ENCODE results near the gene UMOD.

The UMOD gene

GRCh38 chr16:20308801-20309590, 43.5 kb downstream of the UMOD start:
- H3K9me3 ChIP-seq (replicated peaks; ENCODE audit: low read length), result peaks cover 3% of the 10 kb centered on the region
- no peak overlapping the region for H3K4me3 ChIP-seq (ENCODE audit: low read length)
- H3K27me3 ChIP-seq (ENCODE audit: control insufficient read depth, insufficient read depth, low read length), result no peaks in the 10 kb centered on the region
- H3K4me1 ChIP-seq (ENCODE audit: control insufficient read depth, insufficient read depth, low read length), result no peaks in the 10 kb centered on the region
- H3K4me2 ChIP-seq (ENCODE audit: low read length), result no peak overlapping the region
- no peak overlapping the region for H3K9ac ChIP-seq (ENCODE audit: low read depth, low read length)
- no peaks in the 10 kb centered on the region for H3K36me3 ChIP-seq (ENCODE audit: insufficient read depth, low read length)

GRCh38 chr16:20308266-20308665, 44.2 kb downstream of the UMOD start:
- Histone ChIP-seq H3K9ac (ENCODE audit: low read depth, low read length) (no peak overlapping the region), H3K9me3 (replicated peaks; ENCODE audit: low read length) (peaks cover 3% of the 10 kb centered on the region), H3K4me1 (ENCODE audit: control insufficient read depth, insufficient read depth, low read length) (no peaks in the 10 kb centered on the region), H3K4me2 (ENCODE audit: low read length) (no peak overlapping the region), H3K36me3 (ENCODE audit: insufficient read depth, low read length) (no peaks in the 10 kb centered on the region), H3K4me3 (ENCODE audit: low read length) (no peak overlapping the region), H3K27me3 (ENCODE audit: control insufficient read depth, insufficient read depth, low read length) (no peaks in the 10 kb centered on the region)

GRCh38 chr16:20307791-20308190, 44.7 kb downstream of the UMOD start:
- no peak overlapping the region for H3K4me3 ChIP-seq (ENCODE audit: low read length)
- H3K27me3 ChIP-seq (ENCODE audit: control insufficient read depth, insufficient read depth, low read length), result no peaks in the 10 kb centered on the region
- H3K9me3 ChIP-seq (replicated peaks; ENCODE audit: low read length), result peaks cover 3% of the 10 kb centered on the region
- H3K4me1 ChIP-seq (ENCODE audit: control insufficient read depth, insufficient read depth, low read length), result no peaks in the 10 kb centered on the region
- no peaks in the 10 kb centered on the region for H3K36me3 ChIP-seq (ENCODE audit: insufficient read depth, low read length)
- no peak overlapping the region for H3K4me2 ChIP-seq (ENCODE audit: low read length)
- no peak overlapping the region for H3K9ac ChIP-seq (ENCODE audit: low read depth, low read length)

DNA sequence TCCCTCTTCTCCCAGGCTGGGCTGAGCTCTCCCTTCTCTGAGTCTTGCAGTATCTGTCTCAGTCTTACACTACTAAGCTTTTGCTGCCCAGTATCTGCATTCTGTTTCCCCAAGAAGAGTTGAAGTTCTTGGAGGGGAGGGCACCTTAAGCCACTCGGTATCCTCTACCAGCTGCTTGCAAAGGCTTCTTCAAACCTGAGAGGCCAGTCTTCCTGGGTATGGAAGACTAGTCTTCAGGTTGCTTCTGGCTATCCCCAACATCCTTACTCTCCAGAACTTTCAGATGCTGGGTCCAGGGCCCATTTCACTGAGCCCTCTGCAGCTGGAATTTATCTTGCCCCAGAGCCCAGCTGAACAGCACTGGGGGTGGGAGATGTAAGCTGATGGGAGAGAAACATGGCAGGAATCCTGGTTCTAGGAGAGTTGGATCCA, 45.3 kb downstream of the UMOD start:
- no peaks in the 10 kb centered on the region for H3K36me3 ChIP-seq (ENCODE audit: insufficient read depth, low read length)
- no peak overlapping the region for H3K4me3 ChIP-seq (ENCODE audit: low read length)
- peaks cover 3% of the 10 kb centered on the region for H3K9me3 ChIP-seq (replicated peaks; ENCODE audit: low read length)
- no peak overlapping the region for H3K4me2 ChIP-seq (ENCODE audit: low read length)
- H3K4me1 ChIP-seq (ENCODE audit: control insufficient read depth, insufficient read depth, low read length), result no peaks in the 10 kb centered on the region
- H3K9ac ChIP-seq (ENCODE audit: low read depth, low read length), result no peak overlapping the region
- no peaks in the 10 kb centered on the region for H3K27me3 ChIP-seq (ENCODE audit: control insufficient read depth, insufficient read depth, low read length)

GRCh38 chr16:20306401-20306800, 46.1 kb downstream of the UMOD start:
- no peak overlapping the region for H3K4me3 ChIP-seq (ENCODE audit: low read length)
- no peaks in the 10 kb centered on the region for H3K4me1 ChIP-seq (ENCODE audit: control insufficient read depth, insufficient read depth, low read length)

DNA sequence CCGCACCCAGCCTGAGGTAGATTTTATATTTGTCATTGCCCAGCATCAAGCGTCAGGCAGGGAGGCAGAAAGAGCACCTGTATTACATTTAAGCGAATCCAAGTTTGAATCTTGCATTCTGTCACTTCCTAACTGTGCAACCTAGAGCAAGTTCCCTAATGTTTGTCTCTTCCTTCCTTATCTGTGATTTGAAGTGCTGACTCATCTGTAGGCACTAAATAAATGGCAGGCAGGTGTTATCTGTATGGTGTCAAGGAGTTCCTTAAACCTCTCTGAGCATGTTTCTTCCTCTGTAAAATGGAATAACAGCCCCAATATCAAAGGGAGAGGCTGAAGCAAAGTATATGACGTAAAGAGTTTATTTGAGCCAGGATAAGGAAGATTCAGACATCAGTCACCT, 49.5 kb downstream of the UMOD start:
- Histone ChIP-seq H3K4me1 (ENCODE audit: control insufficient read depth, insufficient read depth, low read length) (no peaks in the 10 kb centered on the region), H3K4me3 (ENCODE audit: low read length) (no peak overlapping the region), H3K27me3 (ENCODE audit: control insufficient read depth, insufficient read depth, low read length) (no peaks in the 10 kb centered on the region), H3K36me3 (ENCODE audit: insufficient read depth, low read length) (no peaks in the 10 kb centered on the region), H3K4me2 (ENCODE audit: low read length) (no peak overlapping the region), H3K9me3 (replicated peaks; ENCODE audit: low read length) (no peaks in the 10 kb centered on the region), H3K9ac (ENCODE audit: low read depth, low read length) (no peak overlapping the region)

More at GRCh38 chr16:20306401-20306800, 46.1 kb downstream of the UMOD start:
- no peaks in the 10 kb centered on the region for H3K27me3 ChIP-seq (ENCODE audit: control insufficient read depth, insufficient read depth, low read length)
- H3K4me2 ChIP-seq (ENCODE audit: low read length), result no peak overlapping the region
- peaks cover 3% of the 10 kb centered on the region for H3K9me3 ChIP-seq (replicated peaks; ENCODE audit: low read length)
- no peaks in the 10 kb centered on the region for H3K36me3 ChIP-seq (ENCODE audit: insufficient read depth, low read length)
- H3K9ac ChIP-seq (ENCODE audit: low read depth, low read length), result no peak overlapping the region

DNA sequence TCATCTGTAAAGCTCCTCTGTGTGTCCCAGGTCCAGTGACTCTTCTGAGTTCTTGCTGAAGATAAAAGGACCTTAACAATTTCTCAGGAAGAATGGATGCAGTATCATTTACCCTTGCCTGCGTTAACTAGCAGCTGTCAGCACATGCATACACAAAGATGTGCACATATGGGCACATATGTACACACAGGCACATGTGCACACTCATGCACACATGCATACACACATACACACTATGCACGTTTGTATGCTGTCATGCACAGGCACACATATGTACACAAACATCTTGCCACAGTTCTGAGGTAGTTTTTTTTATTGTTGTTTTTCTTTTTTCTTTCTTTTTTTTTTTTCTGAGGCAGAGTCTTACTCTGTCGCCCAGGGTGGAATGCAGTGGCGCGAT, 50.1 kb downstream of the UMOD start:
- Histone ChIP-seq H3K27me3 (ENCODE audit: control insufficient read depth, insufficient read depth, low read length) (no peaks in the 10 kb centered on the region), H3K4me1 (ENCODE audit: control insufficient read depth, insufficient read depth, low read length) (no peaks in the 10 kb centered on the region), H3K9me3 (replicated peaks; ENCODE audit: low read length) (no peaks in the 10 kb centered on the region), H3K4me2 (ENCODE audit: low read length) (no peak overlapping the region), H3K9ac (ENCODE audit: low read depth, low read length) (no peak overlapping the region), H3K4me3 (ENCODE audit: low read length) (no peak overlapping the region), H3K36me3 (ENCODE audit: insufficient read depth, low read length) (no peaks in the 10 kb centered on the region)

DNA sequence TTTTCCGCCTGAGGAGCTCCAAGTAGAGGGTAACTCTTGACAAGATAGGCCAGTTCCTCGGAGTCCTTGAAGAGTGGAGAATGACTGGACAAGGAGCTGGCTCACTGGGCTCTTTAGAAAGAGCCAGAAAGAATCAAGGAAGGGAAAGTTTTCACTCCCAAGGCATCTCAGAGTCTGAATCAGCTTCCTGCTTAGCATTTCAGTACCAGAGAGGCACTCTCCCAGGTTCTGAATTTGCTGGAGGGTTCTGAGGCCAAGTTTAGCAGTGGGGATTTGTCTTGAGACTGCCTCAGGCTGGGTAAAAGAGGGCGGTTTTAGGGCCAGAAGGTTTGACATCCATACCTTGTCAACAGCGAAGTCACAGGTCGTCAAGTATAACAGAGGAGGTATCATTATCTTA, 50.7 kb downstream of the UMOD start:
- H3K4me2 ChIP-seq (ENCODE audit: low read length), result no peak overlapping the region
- no peak overlapping the region for H3K9ac ChIP-seq (ENCODE audit: low read depth, low read length)
- H3K4me1 ChIP-seq (ENCODE audit: control insufficient read depth, insufficient read depth, low read length), result no peaks in the 10 kb centered on the region
- no peaks in the 10 kb centered on the region for H3K9me3 ChIP-seq (replicated peaks; ENCODE audit: low read length)
- H3K27me3 ChIP-seq (ENCODE audit: control insufficient read depth, insufficient read depth, low read length), result no peaks in the 10 kb centered on the region
- H3K36me3 ChIP-seq (ENCODE audit: insufficient read depth, low read length), result no peaks in the 10 kb centered on the region
- H3K4me3 ChIP-seq (ENCODE audit: low read length), result no peak overlapping the region

DNA sequence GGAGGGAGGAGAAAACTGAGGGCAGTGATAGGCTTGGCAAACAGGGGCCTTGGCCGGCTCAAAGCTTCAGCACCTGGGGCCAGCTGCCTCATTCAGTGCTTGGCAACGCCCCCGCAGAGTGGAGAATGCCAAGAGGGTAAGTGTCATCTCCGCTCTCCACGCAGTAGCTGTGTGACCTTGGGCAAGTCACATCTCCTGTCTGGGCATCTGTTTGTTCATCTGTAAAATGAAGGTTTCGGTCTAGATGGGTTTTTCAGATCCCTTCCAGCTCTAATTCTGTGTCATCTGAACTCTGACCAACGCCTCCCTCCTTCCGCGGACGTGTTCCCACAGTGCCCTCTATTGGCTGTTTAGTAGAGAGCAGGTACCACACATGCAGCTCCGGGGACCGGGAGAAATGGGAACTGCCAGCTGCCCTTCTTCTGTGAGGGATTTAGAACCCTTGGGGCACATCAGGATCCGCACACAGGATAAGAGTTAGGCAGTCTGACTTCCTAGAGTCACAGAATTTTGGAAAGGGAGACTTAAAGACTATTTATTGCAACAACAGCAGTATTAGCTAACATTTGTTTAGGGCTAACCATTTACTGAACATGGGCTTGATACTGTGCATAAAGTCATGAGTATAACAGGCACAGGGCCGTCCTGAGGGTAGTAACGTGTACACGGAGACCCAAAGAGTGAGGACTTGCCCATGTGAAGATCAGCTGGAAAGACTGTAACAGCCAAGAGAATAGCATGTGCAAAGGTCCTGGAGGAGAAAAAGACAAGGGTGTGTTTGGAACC, 52.0 kb downstream of the UMOD start:
- Histone ChIP-seq H3K4me2 (ENCODE audit: low read length) (no peak overlapping the region), H3K9ac (ENCODE audit: low read depth, low read length) (no peak overlapping the region), H3K4me1 (ENCODE audit: control insufficient read depth, insufficient read depth, low read length) (no peaks in the 10 kb centered on the region), H3K27me3 (ENCODE audit: control insufficient read depth, insufficient read depth, low read length) (no peaks in the 10 kb centered on the region), H3K36me3 (ENCODE audit: insufficient read depth, low read length) (no peaks in the 10 kb centered on the region), H3K4me3 (ENCODE audit: low read length) (no peak overlapping the region), H3K9me3 (replicated peaks; ENCODE audit: low read length) (no peaks in the 10 kb centered on the region)

DNA sequence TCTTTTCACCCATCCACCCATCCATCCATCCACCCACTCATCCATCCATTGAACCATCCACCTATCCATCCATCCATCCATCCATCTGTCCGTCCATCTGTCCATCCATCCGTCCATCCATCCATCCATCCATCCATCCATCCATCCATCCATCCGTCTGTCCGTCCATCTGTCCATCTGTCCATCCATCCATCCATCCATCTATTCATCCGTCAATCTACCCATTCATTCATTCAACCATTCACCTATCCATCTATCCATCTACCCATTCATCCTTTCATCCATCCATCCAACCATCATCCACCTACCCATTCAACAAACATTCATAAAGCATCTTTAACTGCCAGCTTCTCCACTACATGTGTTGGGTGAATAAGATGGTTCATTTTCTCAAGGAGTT, 54.1 kb downstream of the UMOD start:
- no peak overlapping the region for H3K4me2 ChIP-seq (ENCODE audit: low read length)
- no peaks in the 10 kb centered on the region for H3K27me3 ChIP-seq (ENCODE audit: control insufficient read depth, insufficient read depth, low read length)
- no peaks in the 10 kb centered on the region for H3K36me3 ChIP-seq (ENCODE audit: insufficient read depth, low read length)
- H3K4me3 ChIP-seq (ENCODE audit: low read length), result no peak overlapping the region
- no peaks in the 10 kb centered on the region for H3K4me1 ChIP-seq (ENCODE audit: control insufficient read depth, insufficient read depth, low read length)
- H3K9me3 ChIP-seq (replicated peaks; ENCODE audit: low read length), result no peaks in the 10 kb centered on the region
- no peak overlapping the region for H3K9ac ChIP-seq (ENCODE audit: low read depth, low read length)

- Histone ChIP-seq H3K36me3 (ENCODE audit: insufficient read depth, low read length) (no peaks in the 10 kb centered on the region), H3K27me3 (ENCODE audit: control insufficient read depth, insufficient read depth, low read length) (no peaks in the 10 kb centered on the region), H3K4me2 (ENCODE audit: low read length) (no peak overlapping the region), H3K4me1 (ENCODE audit: control insufficient read depth, insufficient read depth, low read length) (no peaks in the 10 kb centered on the region), H3K9me3 (replicated peaks; ENCODE audit: low read length) (no peaks in the 10 kb centered on the region), H3K4me3 (ENCODE audit: low read length) (no peak overlapping the region), H3K9ac (ENCODE audit: low read depth, low read length) (no peak overlapping the region)
These were observed 61.0 kb downstream of the UMOD start for GRCh38 chr16:20291208-20292206.
